GM23248 (cell line): ENCODE measurements around the gene LMNB1.

Source experiments
- EZH2 ChIP-seq: fragments of 200-600 bp; sonication (generic); IDR thresholded peaks from 2 replicates; pipeline ENCODE4 v1.6.1; 2018; ENCODE audit warnings: antibody characterized with exemption, mild to moderate bottlenecking; ENCODE audit not compliant: insufficient read depth, poor library complexity, severe bottlenecking
- EZH2phosphoT487 ChIP-seq: fragments of 200-600 bp; sonication (generic); IDR thresholded peaks from 2 replicates; pipeline ENCODE4 v1.6.1; 2018; ENCODE audit warnings: antibody characterized with exemption, moderate library complexity, mild to moderate bottlenecking, low read depth; ENCODE audit not compliant: insufficient read depth

DNA sequence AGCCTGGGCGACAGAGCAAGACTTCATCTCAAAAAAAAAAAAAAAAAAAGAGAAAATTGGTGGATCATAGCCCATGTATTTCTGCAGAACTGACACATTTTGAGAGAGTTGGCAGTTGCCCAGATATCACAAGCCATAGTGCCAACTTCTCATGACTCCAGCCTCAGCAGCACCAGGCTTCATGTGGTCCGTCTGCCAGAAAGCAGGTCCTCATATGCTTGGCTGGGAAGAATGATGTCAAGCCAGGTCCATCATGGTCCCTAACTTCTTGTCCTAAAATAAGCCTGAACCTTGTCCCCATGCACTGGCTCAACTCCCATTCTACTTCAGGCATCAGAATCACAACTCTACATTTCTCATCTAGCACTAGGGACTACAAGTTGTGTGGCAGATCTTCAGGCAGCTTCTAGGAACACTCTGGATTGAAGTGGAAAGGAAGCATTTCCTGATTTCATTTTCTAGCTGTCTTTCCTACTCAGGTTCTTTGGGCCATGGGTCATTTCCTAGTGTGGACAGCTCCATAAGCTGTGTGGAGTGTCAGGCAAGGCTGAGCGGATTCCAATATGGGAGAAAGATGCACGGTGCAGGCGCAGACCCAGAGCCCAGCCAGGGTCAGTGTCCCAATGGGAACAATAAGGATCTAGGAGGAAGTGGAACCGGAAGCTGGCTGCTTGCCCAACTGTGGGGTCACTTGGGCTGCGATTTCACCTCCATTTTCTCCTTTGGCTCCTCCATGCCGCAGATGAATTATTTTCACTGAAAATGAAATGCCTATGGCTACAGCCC, 90.1 kb downstream of the LMNB1 start:
- no peak for TF ChIP-seq EZH2
- no peak for TF ChIP-seq EZH2phosphoT487
